Mesendoderm (in vitro differentiated cells): ENCODE results near the gene CDK6.

ENCODE experiments used
- DNase-seq: peaks from one replicate; pipeline ENCODE4 v3.0.0; 2013
- H2AK5ac ChIP-seq: 2 replicates; pipeline ENCODE4 v1.6.1; 2013; ENCODE audit warnings: low read length, inconsistent platforms
- H2BK120ac ChIP-seq: 2 replicates; pipeline ENCODE4 v1.6.1; 2013; ENCODE audit warnings: low read depth, mild to moderate bottlenecking, low read length, moderate library complexity, mixed read lengths
- H2BK15ac ChIP-seq: replicated peaks from 2 replicates; pipeline ENCODE4 v1.6.1; 2013; ENCODE audit warnings: low read depth, mild to moderate bottlenecking, moderate library complexity
- H2BK5ac ChIP-seq: 2 replicates; pipeline ENCODE4 v1.6.1; 2013; ENCODE audit warnings: low read length, inconsistent platforms
- H3K18ac ChIP-seq: 2 replicates; pipeline ENCODE4 v1.6.1; 2013; ENCODE audit warnings: mild to moderate bottlenecking, low read length, mixed read lengths
- H3K23ac ChIP-seq: one replicate; pipeline ENCODE4 v1.6.1; 2013; ENCODE audit warnings: low read length
- H3K27ac ChIP-seq: 2 replicates; pipeline ENCODE4 v1.5.1; 2013; ENCODE audit warnings: low read depth, mild to moderate bottlenecking, inconsistent platforms, low read length, moderate library complexity
- H3K27me3 ChIP-seq: 2 replicates; pipeline ENCODE4 v1.6.1; 2013; ENCODE audit warnings: low read length, control low read depth, mild to moderate bottlenecking, inconsistent platforms; ENCODE audit not compliant: insufficient read depth, poor library complexity
- H3K36me3 ChIP-seq: 2 replicates; pipeline ENCODE4 v1.6.1; 2013; ENCODE audit warnings: low read length, inconsistent platforms; ENCODE audit not compliant: control insufficient read depth, insufficient read depth
- H3K4ac ChIP-seq: one replicate; pipeline ENCODE4 v1.6.1; 2013; ENCODE audit warnings: low read depth, mild to moderate bottlenecking, low read length, moderate library complexity
- H3K4me1 ChIP-seq: 2 replicates; pipeline ENCODE4 v1.6.1; 2013; ENCODE audit warnings: low read depth, low read length, inconsistent platforms; ENCODE audit not compliant: control insufficient read depth
- H3K4me2 ChIP-seq: 2 replicates; pipeline ENCODE4 v1.6.1; 2013; ENCODE audit warnings: low read length
- H3K4me3 ChIP-seq: 2 replicates; pipeline ENCODE4 v1.5.1; 2013; ENCODE audit warnings: mild to moderate bottlenecking, low read length
- H3K56ac ChIP-seq: one replicate; pipeline ENCODE4 v1.6.1; 2013; ENCODE audit warnings: low read length
- H3K79me1 ChIP-seq: 2 replicates; pipeline ENCODE4 v1.6.1; 2013; ENCODE audit warnings: low read length, inconsistent platforms
- H3K79me2 ChIP-seq: 2 replicates; pipeline ENCODE4 v1.6.1; 2013; ENCODE audit warnings: mild to moderate bottlenecking, low read length; ENCODE audit not compliant: control insufficient read depth, insufficient read depth
- H3K9ac ChIP-seq: 2 replicates; pipeline ENCODE4 v1.6.1; 2013; ENCODE audit warnings: low read length, inconsistent platforms
- H4K5ac ChIP-seq: one replicate; pipeline ENCODE4 v1.6.1; 2013; ENCODE audit warnings: low read length
- H4K8ac ChIP-seq: one replicate; pipeline ENCODE4 v1.6.1; 2013; ENCODE audit warnings: low read depth, mild to moderate bottlenecking, control low read depth, low read length, moderate library complexity
- WGBS: extraction: QIAGEN DNeasy Blood & Tissue Kit; methylation state at CpG from one replicate; pipeline ENCODE4 v1.1.7; 2013; ENCODE audit warnings: low lambda C conversion rate, missing lambda C conversion rate; ENCODE audit not compliant: insufficient coverage; ENCODE audit errors: extremely low coverage; 5-methylcytosine and 5-hydroxymethylcytosine counted together

The CDK6 gene

GRCh38 chr7:92777993-92778392, 58.4 kb downstream of the CDK6 start:
- no peak overlapping the region for H3K23ac ChIP-seq
- no peak overlapping the region for H3K9ac ChIP-seq
- no CpG with 5 or more reads among the region's 1 CpG for WGBS
- no peak overlapping the region for H3K18ac ChIP-seq
- H3K4me2 ChIP-seq, result no peak overlapping the region
- DNase-seq, result no peak
- H4K5ac ChIP-seq, result no peak overlapping the region
- no peak overlapping the region for H3K4me3 ChIP-seq
- no peaks in the 10 kb centered on the region for H3K79me2 ChIP-seq
- H3K27me3 ChIP-seq, result no peaks in the 10 kb centered on the region
- no peak overlapping the region for H2BK5ac ChIP-seq
- H2AK5ac ChIP-seq, result no peak overlapping the region
- peaks cover 2% of the 10 kb centered on the region for H3K4me1 ChIP-seq
- H3K56ac ChIP-seq, result no peak overlapping the region
- H4K8ac ChIP-seq, result no peak overlapping the region
- no peaks in the 10 kb centered on the region for H3K36me3 ChIP-seq
- H3K4ac ChIP-seq, result no peak overlapping the region
- no peak overlapping the region for H2BK120ac ChIP-seq
- peaks cover 5% of the 10 kb centered on the region for H3K79me1 ChIP-seq
- H2BK15ac ChIP-seq, result no peak overlapping the region
- H3K27ac ChIP-seq, result no peak overlapping the region

DNA sequence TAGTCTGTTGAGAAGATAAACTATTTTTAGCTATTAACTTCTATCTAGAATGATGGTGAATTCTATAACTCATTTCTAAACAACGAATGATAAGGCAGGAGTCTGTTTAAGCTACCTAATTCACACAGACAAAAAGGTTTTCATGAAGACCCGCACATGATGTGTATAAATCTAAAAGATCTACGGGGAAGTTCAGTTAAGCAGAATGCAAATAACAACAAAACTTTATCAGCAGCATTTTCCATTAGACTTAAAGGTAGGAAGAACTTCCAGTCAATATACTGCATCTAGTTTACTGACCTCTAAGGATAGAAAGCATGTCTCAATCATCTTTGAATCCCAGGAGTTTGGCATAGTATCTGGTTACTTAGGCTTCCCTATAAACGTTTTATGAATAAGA, 62.6 kb downstream of the CDK6 start:
- H2BK5ac ChIP-seq, result no peak overlapping the region
- H3K27me3 ChIP-seq, result no peaks in the 10 kb centered on the region
- no peak overlapping the region for H3K56ac ChIP-seq
- no peak overlapping the region for H4K5ac ChIP-seq
- no peak overlapping the region for H3K27ac ChIP-seq
- H2BK120ac ChIP-seq, result no peak overlapping the region
- no peak for DNase-seq
- H2AK5ac ChIP-seq, result no peak overlapping the region
- H3K4me3 ChIP-seq, result no peak overlapping the region
- H3K4me2 ChIP-seq, result no peak overlapping the region
- H3K79me2 ChIP-seq, result no peaks in the 10 kb centered on the region
- no peaks in the 10 kb centered on the region for H3K4me1 ChIP-seq
- no CpG with 5 or more reads among the region's 4 CpGs for WGBS
- H3K36me3 ChIP-seq, result no peaks in the 10 kb centered on the region
- no peak overlapping the region for H3K9ac ChIP-seq
- no peak overlapping the region for H3K23ac ChIP-seq
- H4K8ac ChIP-seq, result no peak overlapping the region
- H3K4ac ChIP-seq, result no peak overlapping the region
- no peak overlapping the region for H3K18ac ChIP-seq
- no peaks in the 10 kb centered on the region for H3K79me1 ChIP-seq
- no peak overlapping the region for H2BK15ac ChIP-seq

- H3K9ac ChIP-seq, result no peak overlapping the region
- H2AK5ac ChIP-seq, result no peak overlapping the region
- H2BK120ac ChIP-seq, result no peak overlapping the region
- no peak overlapping the region for H3K23ac ChIP-seq
- H3K27me3 ChIP-seq, result no peaks in the 10 kb centered on the region
- H3K4me1 ChIP-seq, result no peaks in the 10 kb centered on the region
- H2BK15ac ChIP-seq, result no peak overlapping the region
- no peaks in the 10 kb centered on the region for H3K36me3 ChIP-seq
- no peak overlapping the region for H2BK5ac ChIP-seq
- no peaks in the 10 kb centered on the region for H3K79me1 ChIP-seq
- WGBS, result no CpG with 5 or more reads among the region's 1 CpG
- no peaks in the 10 kb centered on the region for H3K79me2 ChIP-seq
- DNase-seq, result no peak
- H3K27ac ChIP-seq, result no peak overlapping the region
- H3K56ac ChIP-seq, result no peak overlapping the region
- no peak overlapping the region for H4K5ac ChIP-seq
- no peak overlapping the region for H3K4me3 ChIP-seq
- H3K18ac ChIP-seq, result no peak overlapping the region
- H4K8ac ChIP-seq, result no peak overlapping the region
- H3K4me2 ChIP-seq, result no peak overlapping the region
- H3K4ac ChIP-seq, result no peak overlapping the region
These were observed 66.5 kb downstream of the CDK6 start for GRCh38 chr7:92769844-92770243.

DNA sequence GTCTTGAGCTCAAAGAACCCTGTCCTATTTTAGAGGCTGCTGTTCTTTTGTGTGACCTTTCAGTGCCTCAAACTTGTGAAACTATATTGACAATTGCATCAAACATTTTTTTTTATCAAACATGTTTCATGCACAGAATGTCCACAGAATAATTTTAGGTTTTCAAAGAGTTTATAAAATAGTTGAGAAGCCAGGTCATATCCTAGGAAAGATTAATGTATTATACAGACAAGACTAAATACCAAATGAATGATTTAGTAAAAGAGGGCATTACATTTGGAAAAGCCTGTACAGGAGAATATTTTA, 67.0 kb downstream of the CDK6 start:
- Histone ChIP-seq H3K4me1 (no peaks in the 10 kb centered on the region), H4K5ac (no peak overlapping the region), H2BK120ac (no peak overlapping the region), H3K79me1 (no peaks in the 10 kb centered on the region), H2AK5ac (no peak overlapping the region), H3K56ac (no peak overlapping the region), H2BK5ac (no peak overlapping the region), H4K8ac (no peak overlapping the region), H3K9ac (no peak overlapping the region), H3K4me2 (no peak overlapping the region), H3K27me3 (no peaks in the 10 kb centered on the region), H3K4ac (no peak overlapping the region), H3K79me2 (no peaks in the 10 kb centered on the region), H3K18ac (no peak overlapping the region), H3K23ac (no peak overlapping the region), H2BK15ac (no peak overlapping the region), H3K4me3 (no peak overlapping the region), H3K36me3 (no peaks in the 10 kb centered on the region), H3K27ac (no peak overlapping the region)
- no peak for DNase-seq

- no peaks in the 10 kb centered on the region for H3K79me1 ChIP-seq
These were observed 67.6 kb downstream of the CDK6 start for GRCh38 chr7:92768501-92769393.

DNA sequence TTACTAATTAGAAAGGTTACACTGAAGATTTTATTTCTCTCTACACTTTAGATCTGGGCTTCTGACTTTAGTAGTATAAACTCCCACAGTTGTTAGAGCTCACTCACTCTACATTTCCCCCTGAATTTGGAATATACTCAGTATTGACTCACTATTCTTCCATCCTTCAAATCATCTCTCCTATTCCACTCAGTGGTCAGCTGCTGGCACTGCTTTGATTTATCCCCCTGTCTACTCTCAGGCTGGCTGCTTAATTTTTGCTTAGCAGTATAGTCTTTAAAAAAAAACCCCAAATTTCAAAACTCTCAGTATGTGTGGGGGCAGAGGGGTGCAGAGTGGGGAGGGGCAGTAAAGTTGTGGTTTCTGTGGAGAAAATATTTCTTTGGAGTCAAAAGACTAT, 68.9 kb downstream of the CDK6 start:
- Histone ChIP-seq H4K8ac (no peak overlapping the region), H3K4me2 (no peak overlapping the region), H3K18ac (no peak overlapping the region), H3K23ac (no peak overlapping the region), H3K4me3 (no peak overlapping the region), H3K27ac (no peak overlapping the region), H2BK5ac (no peak overlapping the region), H2BK120ac (no peak overlapping the region), H4K5ac (no peak overlapping the region), H3K36me3 (no peaks in the 10 kb centered on the region), H2BK15ac (no peak overlapping the region), H3K9ac (no peak overlapping the region), H3K79me2 (no peaks in the 10 kb centered on the region), H3K56ac (no peak overlapping the region), H2AK5ac (no peak overlapping the region), H3K27me3 (no peaks in the 10 kb centered on the region), H3K4me1 (no peaks in the 10 kb centered on the region), H3K4ac (no peak overlapping the region), H3K79me1 (no peaks in the 10 kb centered on the region)
- no peak for DNase-seq

More at GRCh38 chr7:92768501-92769393, 67.6 kb downstream of the CDK6 start:
- Histone ChIP-seq H3K18ac (no peak overlapping the region), H4K5ac (no peak overlapping the region), H3K56ac (no peak overlapping the region), H2BK120ac (no peak overlapping the region), H3K79me2 (no peaks in the 10 kb centered on the region), H2BK5ac (no peak overlapping the region), H3K4me1 (no peaks in the 10 kb centered on the region), H2BK15ac (no peak overlapping the region), H3K9ac (no peak overlapping the region), H3K4ac (no peak overlapping the region), H3K4me2 (no peak overlapping the region), H3K23ac (no peak overlapping the region), H2AK5ac (no peak overlapping the region), H3K36me3 (no peaks in the 10 kb centered on the region), H3K27ac (no peak overlapping the region), H3K4me3 (no peak overlapping the region), H4K8ac (no peak overlapping the region), H3K27me3 (no peaks in the 10 kb centered on the region)
- no CpG with 5 or more reads among the region's 5 CpGs for WGBS
- DNase-seq, result no peak
